Measurements from ENCODE around the gene OR1A1.
"Not testable (repeated sequence)": the region's sequence is repeated elsewhere in the genome, so short reads cannot be mapped to it uniquely, and the experiment has no call there.

OR1A1 gene

GRCh38 chr17:3213587-3213986 is 6.1 kb downstream of the OR1A1 start:
- Histone ChIP-seq H3K9me3 (ENCODE audit: control insufficient read depth, insufficient read depth, low read depth, low read length) (no peaks in the 10 kb centered on the region), H3K27ac (ENCODE audit: extremely low read depth, low read depth, low read length) (no peak overlapping the region), H3K36me3 (ENCODE audit: control insufficient read depth in 2 of 2, insufficient read depth in 1 of 2, low read length in 2 of 2) (no peaks in the 10 kb centered on the region), H3K4me3 (ENCODE audit: low read depth, low read length) (no peak overlapping the region), H3K4me1 (ENCODE audit: control insufficient read depth, insufficient read depth, low read length) (no peaks in the 10 kb centered on the region)
- ChIA-PET CTCF (interaction anchor here (1.1 kb wide), 1 partner anchor 10 kb away, joined by 3 read pairs; no protein-coding TSS in a partner anchor), POLR2A (no interaction called here)
- no peak for TF ChIP-seq ZNF510 (tag by site-specific recombination; IDR thresholded peaks at IDR 0.05; ENCODE audit: insufficient replicate concordance)
- no peak for TF ChIP-seq ZNF596 (tag by site-specific recombination; IDR thresholded peaks at IDR 0.05)
- no peak for TF ChIP-seq OSR2 (tag by site-specific recombination; IDR thresholded peaks at IDR 0.05)
- TF ChIP-seq YY1 (tag by site-specific recombination; IDR thresholded peaks at IDR 0.05) = no peak
- TF ChIP-seq ZFP41 (tag by site-specific recombination; IDR thresholded peaks at IDR 0.05; ENCODE audit: borderline replicate concordance) = no peak
- TF ChIP-seq ZNF324 (tag by site-specific recombination; IDR thresholded peaks at IDR 0.05) = no peak
- TF ChIP-seq ZNF140 (tag by site-specific recombination; IDR thresholded peaks at IDR 0.05) = no peak
- TF ChIP-seq ZFP69B (tag by site-specific recombination; IDR thresholded peaks at IDR 0.05) = no peak
- no peak for TF ChIP-seq TCF7L2 (IDR thresholded peaks at IDR 0.05; ENCODE audit: borderline replicate concordance, low read depth, low read length)

DNA sequence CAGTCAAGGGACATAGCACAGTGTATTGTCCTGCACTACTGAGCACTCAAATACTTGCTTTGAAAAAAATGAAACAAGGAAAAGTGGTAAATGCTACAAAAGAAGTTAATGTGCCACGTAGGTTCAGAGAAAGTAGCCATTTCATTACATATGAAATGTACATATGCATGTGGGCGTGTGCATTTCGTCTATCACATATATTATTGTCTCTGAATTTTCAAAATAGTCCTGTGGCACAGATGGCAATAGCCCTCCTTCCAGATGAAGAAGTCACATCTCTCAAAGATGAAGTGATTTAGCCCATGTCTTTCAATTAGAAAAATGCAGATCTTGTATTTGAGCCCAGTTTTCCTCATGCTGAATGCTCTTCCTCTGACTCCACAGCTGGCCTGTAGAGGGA is 12.5 kb downstream of the OR1A1 start:
- H3K27ac ChIP-seq (ENCODE audit: extremely low read depth, low read depth, low read length); POLR2A ChIA-PET: not testable (repeated sequence)
- CTCF ChIA-PET = interaction anchor here (0.6 to 0.7 kb wide), 2 partner anchors 181 to 463 kb away, joined by 4 to 6 read pairs; no protein-coding TSS in a partner anchor

GRCh38 chr17:3221850-3222249 is 14.4 kb downstream of the OR1A1 start:
- Histone ChIP-seq H3K36me3 (ENCODE audit: control insufficient read depth in 2 of 2, insufficient read depth in 1 of 2, low read length in 2 of 2) (no peaks in the 10 kb centered on the region), H3K9me3 (ENCODE audit: control insufficient read depth, insufficient read depth, low read depth, low read length) (no peaks in the 10 kb centered on the region), H3K4me1 (ENCODE audit: control insufficient read depth, insufficient read depth, low read length) (no peaks in the 10 kb centered on the region), H3K27ac (ENCODE audit: extremely low read depth, low read depth, low read length) (no peak overlapping the region), H3K4me3 (ENCODE audit: low read depth, low read length) (no peak overlapping the region)
- TF ChIP-seq ZNF350 (tag by site-specific recombination; IDR thresholded peaks at IDR 0.05) = no peak
- no peak for TF ChIP-seq WT1 (tag by site-specific recombination; IDR thresholded peaks at IDR 0.05)
- TF ChIP-seq, protein P1, sequence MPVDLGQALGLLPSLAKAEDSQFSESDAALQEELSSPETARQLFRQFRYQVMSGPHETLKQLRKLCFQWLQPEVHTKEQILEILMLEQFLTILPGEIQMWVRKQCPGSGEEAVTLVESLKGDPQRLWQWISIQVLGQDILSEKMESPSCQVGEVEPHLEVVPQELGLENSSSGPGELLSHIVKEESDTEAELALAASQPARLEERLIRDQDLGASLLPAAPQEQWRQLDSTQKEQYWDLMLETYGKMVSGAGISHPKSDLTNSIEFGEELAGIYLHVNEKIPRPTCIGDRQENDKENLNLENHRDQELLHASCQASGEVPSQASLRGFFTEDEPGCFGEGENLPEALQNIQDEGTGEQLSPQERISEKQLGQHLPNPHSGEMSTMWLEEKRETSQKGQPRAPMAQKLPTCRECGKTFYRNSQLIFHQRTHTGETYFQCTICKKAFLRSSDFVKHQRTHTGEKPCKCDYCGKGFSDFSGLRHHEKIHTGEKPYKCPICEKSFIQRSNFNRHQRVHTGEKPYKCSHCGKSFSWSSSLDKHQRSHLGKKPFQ (tag by site-specific recombination; IDR thresholded peaks at IDR 0.05) = no peak
- no peak for TF ChIP-seq ZNF37A (tag by site-specific recombination; IDR thresholded peaks at IDR 0.05)
- TF ChIP-seq ZBTB17 (tag by site-specific recombination; IDR thresholded peaks at IDR 0.05) = no peak
- TF ChIP-seq, protein P2, sequence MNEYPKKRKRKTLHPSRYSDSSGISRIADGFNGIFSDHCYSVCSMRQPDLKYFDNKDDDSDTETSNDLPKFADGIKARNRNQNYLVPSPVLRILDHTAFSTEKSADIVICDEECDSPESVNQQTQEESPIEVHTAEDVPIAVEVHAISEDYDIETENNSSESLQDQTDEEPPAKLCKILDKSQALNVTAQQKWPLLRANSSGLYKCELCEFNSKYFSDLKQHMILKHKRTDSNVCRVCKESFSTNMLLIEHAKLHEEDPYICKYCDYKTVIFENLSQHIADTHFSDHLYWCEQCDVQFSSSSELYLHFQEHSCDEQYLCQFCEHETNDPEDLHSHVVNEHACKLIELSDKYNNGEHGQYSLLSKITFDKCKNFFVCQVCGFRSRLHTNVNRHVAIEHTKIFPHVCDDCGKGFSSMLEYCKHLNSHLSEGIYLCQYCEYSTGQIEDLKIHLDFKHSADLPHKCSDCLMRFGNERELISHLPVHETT (tag by site-specific recombination; IDR thresholded peaks at IDR 0.05) = no peak
- TF ChIP-seq ZNF112 (tag by site-specific recombination; IDR thresholded peaks at IDR 0.05) = no peak
- ChIA-PET POLR2A (no interaction called here), CTCF (no interaction called here)

More for the DNA sequence above, 12.5 kb downstream of the OR1A1 start:
- H3K36me3 ChIP-seq (ENCODE audit: control insufficient read depth in 2 of 2, insufficient read depth in 1 of 2, low read length in 2 of 2); H3K4me3 ChIP-seq (ENCODE audit: low read depth, low read length); H3K4me1 ChIP-seq (ENCODE audit: control insufficient read depth, insufficient read depth, low read length); H3K9me3 ChIP-seq (ENCODE audit: control insufficient read depth, insufficient read depth, low read depth, low read length): not testable (repeated sequence)

- H3K9me3 ChIP-seq (ENCODE audit: control insufficient read depth, insufficient read depth, low read depth, low read length) = no peaks in the 10 kb centered on the region
- no peak overlapping the region for H3K4me3 ChIP-seq (ENCODE audit: low read depth, low read length)
- POLR2A ChIA-PET = no interaction called here
- no peaks in the 10 kb centered on the region for H3K36me3 ChIP-seq (ENCODE audit: control insufficient read depth in 2 of 2, insufficient read depth in 1 of 2, low read length in 2 of 2)
- H3K27ac ChIP-seq (ENCODE audit: extremely low read depth, low read depth, low read length) = no peak overlapping the region
- H3K4me1 ChIP-seq (ENCODE audit: control insufficient read depth, insufficient read depth, low read length) = no peaks in the 10 kb centered on the region
- CTCF ChIA-PET = no interaction called here
- no peak for TF ChIP-seq ZNF10 (tag by site-specific recombination; IDR thresholded peaks at IDR 0.05)
- no peak for TF ChIP-seq ZNF555 (tag by site-specific recombination; conservative IDR thresholded peaks at IDR 0.05)
- no peak for TF ChIP-seq ZNF600 (tag by site-specific recombination; IDR thresholded peaks at IDR 0.05)
- TF ChIP-seq, protein P3, sequence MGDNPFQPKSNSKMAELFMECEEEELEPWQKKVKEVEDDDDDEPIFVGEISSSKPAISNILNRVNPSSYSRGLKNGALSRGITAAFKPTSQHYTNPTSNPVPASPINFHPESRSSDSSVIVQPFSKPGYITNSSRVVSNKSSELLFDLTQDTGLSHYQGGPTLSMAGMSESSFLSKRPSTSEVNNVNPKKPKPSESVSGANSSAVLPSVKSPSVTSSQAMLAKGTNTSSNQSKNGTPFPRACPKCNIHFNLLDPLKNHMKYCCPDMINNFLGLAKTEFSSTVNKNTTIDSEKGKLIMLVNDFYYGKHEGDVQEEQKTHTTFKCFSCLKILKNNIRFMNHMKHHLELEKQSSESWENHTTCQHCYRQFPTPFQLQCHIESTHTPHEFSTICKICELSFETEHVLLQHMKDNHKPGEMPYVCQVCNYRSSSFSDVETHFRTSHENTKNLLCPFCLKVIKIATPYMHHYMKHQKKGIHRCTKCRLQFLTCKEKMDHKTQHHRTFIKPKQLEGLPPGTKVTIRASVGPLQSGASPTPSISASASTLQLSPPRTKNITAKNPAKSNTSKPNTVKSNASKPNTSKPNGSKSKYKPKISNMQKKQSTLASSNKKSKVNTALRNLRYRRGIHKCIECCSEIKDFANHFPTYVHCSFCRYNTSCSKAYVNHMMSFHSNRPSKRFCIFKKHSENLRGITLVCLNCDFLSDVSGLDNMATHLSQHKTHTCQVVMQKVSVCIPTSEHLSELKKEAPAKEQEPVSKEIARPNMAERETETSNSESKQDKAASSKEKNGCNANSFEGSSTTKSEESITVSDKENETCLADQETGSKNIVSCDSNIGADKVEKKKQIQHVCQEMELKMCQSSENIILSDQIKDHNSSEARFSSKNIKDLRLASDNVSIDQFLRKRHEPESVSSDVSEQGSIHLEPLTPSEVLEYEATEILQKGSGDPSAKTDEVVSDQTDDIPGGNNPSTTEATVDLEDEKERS (tag by site-specific recombination; IDR thresholded peaks at IDR 0.05) = no peak
- TF ChIP-seq KLF9 (tag by site-specific recombination; IDR thresholded peaks at IDR 0.05; ENCODE audit: low read depth) = no peak
- TF ChIP-seq WT1 (tag by site-specific recombination; IDR thresholded peaks at IDR 0.05) = no peak
- TF ChIP-seq FEZF1 (tag by site-specific recombination; IDR thresholded peaks at IDR 0.05) = no peak
- TF ChIP-seq ZNF423 (tag by site-specific recombination; IDR thresholded peaks at IDR 0.05) = no peak
- no peak for TF ChIP-seq ZNF514 (tag by site-specific recombination; IDR thresholded peaks at IDR 0.05)
- no peak for TF ChIP-seq ZNF174 (tag by site-specific recombination; IDR thresholded peaks at IDR 0.05)
- TF ChIP-seq ZNF23 (tag by site-specific recombination; IDR thresholded peaks at IDR 0.05; ENCODE audit: borderline replicate concordance) = no peak
These were observed 15.0 kb downstream of the OR1A1 start for GRCh38 chr17:3222505-3222904.
